H1 (cell line): Measurements from ENCODE around the gene PCSK1N. TPM values are rescaled to one million over a fixed set of nuclear protein-coding genes. Genes with fewer than 3 reads are reported as not detected.

ENCODE experiments used
- CTCF ChIA-PET: fragments of 300-600 bp; sonication (Branson Sonifier 250); formaldehyde crosslinking; loops from one replicate; lab custom pipeline; 2021; ENCODE audit not compliant: partially characterized antibody; lab: Charles Lee
- POLR2A ChIA-PET: fragments of 300-600 bp; sonication (Branson Sonifier 250); formaldehyde crosslinking; loops from one replicate; lab custom pipeline; 2021; ENCODE audit warnings: inconsistent platforms; ENCODE audit not compliant: partially characterized antibody; lab: Charles Lee
- DNase-seq, 2 experiments: peaks; one replicate each; pipeline versions ENCODE4 v3.0.0 to v3.0.0-alpha.2; 2010 to 2022; ENCODE audit warnings: low spot score in 2 of 2, low read depth in 1 of 2, mixed read lengths in 1 of 2
- FAIRE-seq: peaks from 2 replicates; lab custom pipeline; 2011; peaks lifted over from hg19 to GRCh38; lab: Jason Lieb, UNC
- H2AFZ ChIP-seq: 2 replicates; pipeline ENCODE4 v1.8.1; 2012; ENCODE audit warnings: low read length, inconsistent platforms
- H2AK5ac ChIP-seq: 2 replicates; pipeline ENCODE4 v1.6.1; 2013; ENCODE audit warnings: low read depth, low read length
- H2BK120ac ChIP-seq: replicated peaks from 2 replicates; pipeline ENCODE3; 2013; ENCODE audit warnings: low read depth, low read length, inconsistent platforms
- H2BK12ac ChIP-seq: 2 replicates; pipeline ENCODE4 v1.6.1; 2013; ENCODE audit warnings: low read depth, low read length
- H2BK15ac ChIP-seq: 2 replicates; pipeline ENCODE4 v1.6.1; 2013; ENCODE audit warnings: low read length
- H2BK20ac ChIP-seq: 2 replicates; pipeline ENCODE4 v1.6.1; 2013; ENCODE audit warnings: low read length
- H2BK5ac ChIP-seq: 2 replicates; pipeline ENCODE4 v1.6.1; 2013; ENCODE audit warnings: low read depth, low read length
- H3K14ac ChIP-seq: 2 replicates; pipeline ENCODE4 v1.6.1; 2013; ENCODE audit warnings: inconsistent platforms; ENCODE audit not compliant: insufficient read length
- H3K18ac ChIP-seq: 2 replicates; pipeline ENCODE4 v1.6.1; 2013; ENCODE audit warnings: low read length; ENCODE audit errors: extremely low read depth
- H3K23ac ChIP-seq: 2 replicates; pipeline ENCODE4 v1.6.1; 2013; ENCODE audit warnings: inconsistent platforms; ENCODE audit not compliant: insufficient read length
- H3K23me2 ChIP-seq: 2 replicates; pipeline ENCODE4 v1.6.1; 2013; ENCODE audit warnings: low read depth, low read length
- H3K27ac ChIP-seq: 2 replicates; pipeline ENCODE4 v1.6.1; 2011; ENCODE audit warnings: low read depth, low read length, inconsistent platforms
- H3K27me3 ChIP-seq, 4 experiments: replicated peaks in 1 of 4; 1 replicate in 1 of 4; 2 replicates in 3 of 4; pipeline versions ENCODE4 v1.6.1 to v1.8.1; 2011 to 2013; ENCODE audit warnings: low read length in 3 of 4, mild to moderate bottlenecking in 3 of 4, inconsistent platforms in 2 of 4, mixed read lengths in 2 of 4, moderate library complexity in 1 of 4; ENCODE audit not compliant: control insufficient read depth in 3 of 4, insufficient read depth in 3 of 4; ENCODE audit errors: extremely low read depth in 1 of 4
- H3K36me3 ChIP-seq, 4 experiments: 2 replicates each; pipeline versions ENCODE4 v1.6.1 to v1.8.1; 2011 to 2013; ENCODE audit warnings: mild to moderate bottlenecking in 4 of 4, low read length in 3 of 4, moderate library complexity in 2 of 4, control low read depth in 1 of 4, inconsistent platforms in 1 of 4; ENCODE audit not compliant: insufficient read depth in 4 of 4, control insufficient read depth in 2 of 4
- H3K4ac ChIP-seq: replicated peaks from 2 replicates; pipeline ENCODE3; 2013; ENCODE audit warnings: low read length, low read depth, mixed read lengths, inconsistent platforms; ENCODE audit not compliant: insufficient read length
- H3K4me1 ChIP-seq, 4 experiments: replicated peaks in 1 of 4; 1 replicate in 1 of 4; 2 replicates in 3 of 4; pipeline versions ENCODE4 v1.6.1 to v1.8.1; 2011 to 2013; ENCODE audit warnings: low read length in 3 of 4, inconsistent platforms in 2 of 4, mixed read lengths in 1 of 4; ENCODE audit not compliant: insufficient read depth in 4 of 4, control insufficient read depth in 3 of 4
- H3K4me2 ChIP-seq, 2 experiments: 2 replicates each; pipeline versions ENCODE4 v1.6.1 to v1.8.1; 2011 to 2013; ENCODE audit warnings: low read depth in 2 of 2, low read length in 2 of 2, control low read depth in 1 of 2, inconsistent platforms in 1 of 2, mild to moderate bottlenecking in 1 of 2; ENCODE audit not compliant: insufficient read depth in 1 of 2
- H3K4me3 ChIP-seq, 4 experiments: fragments of 200-600, 300-600 bp in 1 of 4; sonication (generic), shearing (Covaris generic), sonication (Bioruptor Twin) in 1 of 4; 2 replicates each; pipeline versions ENCODE4 v1.5.1 to v1.8.1; 2011 to 2016; ENCODE audit warnings: low read length in 4 of 4, low read depth in 3 of 4, control low read depth in 2 of 4, inconsistent platforms in 2 of 4, mild to moderate bottlenecking in 2 of 4, mixed read lengths in 1 of 4, moderate library complexity in 1 of 4; ENCODE audit not compliant: insufficient read depth in 2 of 4; ENCODE audit errors: extremely low read depth in 1 of 4
- H3K56ac ChIP-seq: replicated peaks from 2 replicates; pipeline ENCODE3; 2013; ENCODE audit warnings: low read depth, mild to moderate bottlenecking, mixed read lengths, low read length, inconsistent platforms; ENCODE audit not compliant: insufficient read length
- H3K79me1 ChIP-seq: 2 replicates; pipeline ENCODE4 v1.6.1; 2013; ENCODE audit warnings: low read depth, low read length, control low read depth
- H3K79me2 ChIP-seq, 2 experiments: 2 replicates each; pipeline versions ENCODE4 v1.6.1 to v1.8.1; 2012 to 2013; ENCODE audit warnings: low read length in 2 of 2, mild to moderate bottlenecking in 2 of 2, inconsistent platforms in 1 of 2; ENCODE audit not compliant: insufficient read depth in 2 of 2, control insufficient read depth in 1 of 2
- H3K9ac ChIP-seq, 4 experiments: replicated peaks in 1 of 4; 1 replicate in 1 of 4; 2 replicates in 3 of 4; pipeline versions ENCODE4 v1.6.1 to v1.8.1; 2011 to 2013; ENCODE audit warnings: low read depth in 3 of 4, low read length in 3 of 4, control low read depth in 2 of 4, mild to moderate bottlenecking in 2 of 4, moderate library complexity in 2 of 4, inconsistent platforms in 1 of 4; ENCODE audit errors: extremely low read depth in 1 of 4
- H3K9me3 ChIP-seq, 2 experiments: 2 replicates each; pipeline versions ENCODE4 v1.6.1 to v1.8.1; 2012 to 2013; ENCODE audit warnings: mild to moderate bottlenecking in 2 of 2, moderate library complexity in 2 of 2, control low read depth in 1 of 2, inconsistent platforms in 1 of 2, low read depth in 1 of 2, low read length in 1 of 2, mixed read lengths in 1 of 2; ENCODE audit not compliant: insufficient read depth in 2 of 2
- H4K20me1 ChIP-seq, 2 experiments: replicated peaks in 1 of 2; 2 replicates each; pipeline versions ENCODE3 to v1.8.1; 2011 to 2013; ENCODE audit warnings: inconsistent platforms in 2 of 2, low read length in 2 of 2, mild to moderate bottlenecking in 1 of 2; ENCODE audit not compliant: insufficient read depth in 2 of 2, control insufficient read depth in 1 of 2
- H4K5ac ChIP-seq: 2 replicates; pipeline ENCODE4 v1.6.1; 2013; ENCODE audit warnings: low read length, low read depth, mixed read lengths, inconsistent platforms; ENCODE audit not compliant: insufficient read length
- H4K8ac ChIP-seq: 2 replicates; pipeline ENCODE4 v1.8.0; 2013; ENCODE audit warnings: mild to moderate bottlenecking, moderate library complexity, low read length, inconsistent platforms; ENCODE audit not compliant: insufficient read depth; ENCODE audit errors: extremely low read depth
- H4K91ac ChIP-seq: replicated peaks from 2 replicates; pipeline ENCODE3; 2013; ENCODE audit warnings: low read length, mixed read lengths, inconsistent platforms; ENCODE audit not compliant: insufficient read length
- CHD1 ChIP-seq: IDR thresholded peaks from 2 replicates; pipeline ENCODE4 v1.6.1; 2012; ENCODE audit warnings: low read depth, low read length, improper control_type of control experiment
- CREB1 ChIP-seq: IDR thresholded peaks from 2 replicates; pipeline ENCODE4 v1.6.1; 2012; ENCODE audit warnings: inconsistent platforms
- EP300 ChIP-seq, 2 experiments: IDR thresholded peaks; 1 replicate in 1 of 2; 2 replicates in 1 of 2; pipeline ENCODE4 v1.6.1; 2011 to 2012; ENCODE audit warnings: low read depth in 2 of 2, low read length in 2 of 2, mild to moderate bottlenecking in 2 of 2, borderline replicate concordance in 1 of 2, inconsistent platforms in 1 of 2, moderate library complexity in 1 of 2
- EZH2 ChIP-seq: fragments of 200-600 bp; sonication (generic); IDR thresholded peaks from 2 replicates; pipeline ENCODE4 v1.7.1; 2012; ENCODE audit warnings: low read depth, mild to moderate bottlenecking, moderate library complexity, low read length, inconsistent platforms; ENCODE audit not compliant: severe bottlenecking
- POLR2AphosphoS5 ChIP-seq: IDR thresholded peaks from 2 replicates; pipeline ENCODE4 v1.6.1; 2011; ENCODE audit warnings: low read depth, low read length
- SP2 ChIP-seq: IDR thresholded peaks from 2 replicates; pipeline ENCODE4 v1.6.1; 2012; ENCODE audit warnings: mild to moderate bottlenecking, low read length, inconsistent platforms
- SRF ChIP-seq: IDR thresholded peaks from 2 replicates; pipeline ENCODE4 v1.6.1; 2011; ENCODE audit warnings: mild to moderate bottlenecking, low read depth, low read length, moderate library complexity
- TBP ChIP-seq: IDR thresholded peaks from 2 replicates; pipeline ENCODE4 v1.6.1; 2011; ENCODE audit warnings: low read depth, low read length, improper control_type of control experiment
- WGBS, 2 experiments: shearing (Covaris generic) in 1 of 2; methylation state at CpG; one replicate each; pipeline versions ENCODE4 v1.1.6 to v1.1.7; 2013 to 2015; ENCODE audit warnings: low lambda C conversion rate in 2 of 2, mixed read lengths in 2 of 2, inconsistent platforms in 1 of 2, low coverage in 1 of 2, missing lambda C conversion rate in 1 of 2; ENCODE audit not compliant: insufficient replicate concordance in 2 of 2, insufficient coverage in 1 of 2, insufficient read length in 1 of 2; ENCODE audit errors: extremely low coverage in 1 of 2, missing lambda C conversion rate in 1 of 2; 5-methylcytosine and 5-hydroxymethylcytosine counted together
- polyA plus RNA-seq, 7 experiments: library from polyadenylated mRNA; depleted of rRNA in 3 of 7; stranded (reverse) in 5 of 7; unstranded in 2 of 7; fragments of >200 nt in 5 of 7; fragments of 200-250 nt in 2 of 7; gene quantifications; 1 replicate in 5 of 7; 2 replicates in 1 of 7; 4 replicates in 1 of 7; pipeline versions ENCODE4 v1.2.1 to v1.2.3, GENCODE V29; 2011 to 2013; ENCODE audit warnings: missing spikeins in 2 of 7, mixed read lengths in 2 of 7
- total RNA-seq: library from RNA; stranded (reverse); fragmentation: NEBNext Ultra II Directional; extraction: Animal tissue kit (Norgen Biotek cat#: 25700); gene quantifications from 2 replicates; pipeline ENCODE4 v1.2.1, GENCODE V29; 2021

Gene PCSK1N
- total and polyA plus RNA-seq, 2 of the 8 experiments (the other 6 are each of a cell fraction or from before 2014, with no cell fraction given): 3.6 to 4.5 TPM

- H4K20me1 ChIP-seq: no peaks in the 10 kb centered on the region
- no peak overlapping the region for H3K27ac ChIP-seq
- H2AK5ac ChIP-seq: no peak overlapping the region
- no peak overlapping the region for H2BK5ac ChIP-seq
- CTCF ChIA-PET: interaction anchor here (0.6 kb wide), 1 partner anchor 283 kb away, joined by 3 read pairs; no protein-coding TSS in a partner anchor
- H2BK20ac ChIP-seq: no peak overlapping the region
- no peak overlapping the region for H4K8ac ChIP-seq
- H2BK15ac ChIP-seq: no peak overlapping the region
- no peaks in the 10 kb centered on the region; a peak in 1 of 4 replicates for H3K9me3 ChIP-seq
- peaks cover 0 to 6% (median 0%) of the 10 kb centered on the region in 4 experiments; a peak in 1 of 8 replicates for H3K36me3 ChIP-seq
- no peaks in the 10 kb centered on the region for H3K79me1 ChIP-seq
- WGBS, 2 experiments: 93% methylated on average over 11 of the region's 24 CpGs; no CpG with 5 or more reads in 1 of the 2 experiments
- TF ChIP-seq POLR2AphosphoS5 (no peak), EP300 (IDR thresholded peaks at IDR 0.05; ENCODE audit: borderline replicate concordance in 1 of 2, low read depth in 2 of 2, low read length in 2 of 2) (no peak), SP2 (no peak), EZH2 (no peak), SRF (no peak), CREB1 (no peak), CHD1 (no peak), TBP (no peak)
- TF ChIP-seq, all 59 proteins: peak for 0
- POLR2A ChIA-PET: no interaction called here
- no peak overlapping the region for H3K18ac ChIP-seq
- peaks cover 11 to 48% (median 36%) of the 10 kb centered on the region in 4 experiments for H3K27me3 ChIP-seq
- no peak overlapping the region for H3K56ac ChIP-seq
- no peak for FAIRE-seq
- H3K4me1 ChIP-seq: peaks cover 0 to 3% (median under 1%) of the 10 kb centered on the region in 4 experiments; a peak in 3 of 7 replicates
- H3K23me2 ChIP-seq: peaks cover 6% of the 10 kb centered on the region; the same call in 1 of the 2 replicates
- H3K9ac ChIP-seq: no peak overlapping the region
- no peak overlapping the region for H3K4me2 ChIP-seq
- no peak overlapping the region for H3K14ac ChIP-seq
- no peak overlapping the region for H3K4me3 ChIP-seq
- no peak overlapping the region for H4K91ac ChIP-seq
- no peaks in the 10 kb centered on the region for H3K79me2 ChIP-seq
- no peak overlapping the region for H4K5ac ChIP-seq
- H3K23ac ChIP-seq: no peak overlapping the region
- no peak overlapping the region for H3K4ac ChIP-seq
- no peak overlapping the region for H2BK120ac ChIP-seq
- no peak for DNase-seq
- H2AFZ ChIP-seq: no peak overlapping the region
- H2BK12ac ChIP-seq: no peak overlapping the region
These were observed 6.2 kb downstream of the PCSK1N start for GRCh38 chrX:48829016-48829735.
